GM21528 (cell line): Measurements from ENCODE around the gene CFAP119.

Experiments used
- ATAC-seq: cut with Tn5 transposase; IDR thresholded peaks from one replicate; pipeline ENCODE4 v1.9.1; 2021; ENCODE audit warnings: mild to moderate bottlenecking, moderate library complexity; ENCODE audit not compliant: unreplicated experiment, low FRiP score

Gene CFAP119

GRCh38 chr16:30782486-30783279, 20.8 kb upstream of the CFAP119 start:
- ATAC-seq: no peak

- ATAC-seq: no peak
These were observed 18.7 kb upstream of the CFAP119 start for GRCh38 chr16:30780549-30780948.

- ATAC-seq: no peak
These were observed 18.2 kb upstream of the CFAP119 start for GRCh38 chr16:30780021-30780420.

- no peak for ATAC-seq
These were observed 17.7 kb upstream of the CFAP119 start for GRCh38 chr16:30779596-30779995.

- no peak for ATAC-seq
These were observed 16.8 kb upstream of the CFAP119 start for GRCh38 chr16:30778549-30779244.

- ATAC-seq: no peak
These were observed 15.9 kb upstream of the CFAP119 start for GRCh38 chr16:30777591-30778297.

GRCh38 chr16:30775392-30776188, 13.7 kb upstream of the CFAP119 start:
- no peak for ATAC-seq

- no peak for ATAC-seq
These were observed 13.2 kb upstream of the CFAP119 start for GRCh38 chr16:30775131-30775391.

- ATAC-seq: no peak
These were observed 12.7 kb upstream of the CFAP119 start for GRCh38 chr16:30774367-30775130.

- no peak for ATAC-seq
These were observed 12.0 kb upstream of the CFAP119 start for GRCh38 chr16:30773826-30774225.

- no peak for ATAC-seq
These were observed 9.9 kb upstream of the CFAP119 start for GRCh38 chr16:30771726-30772125.

- no peak for ATAC-seq
These were observed 7.7 kb upstream of the CFAP119 start for GRCh38 chr16:30769379-30770089.

GRCh38 chr16:30768583-30769181, 6.8 kb upstream of the CFAP119 start:
- ATAC-seq: no peak

GRCh38 chr16:30767767-30768465, 6.1 kb upstream of the CFAP119 start:
- no peak for ATAC-seq

GRCh38 chr16:30766933-30767284, 5.0 kb upstream of the CFAP119 start:
- no peak for ATAC-seq

GRCh38 chr16:30766206-30766932, 4.5 kb upstream of the CFAP119 start:
- no peak for ATAC-seq

GRCh38 chr16:30764816-30765465, 3.1 kb upstream of the CFAP119 start:
- ATAC-seq: no peak
